HEK293T (cell line): Measurements from ENCODE around the gene ALK.

Source experiments
- SUZ12 ChIP-seq: fragments of 450-650 bp; IDR thresholded peaks from 2 replicates; pipeline ENCODE4 v1.6.1; 2016; ENCODE audit warnings: mild to moderate bottlenecking
- TARDBP ChIP-seq: fragments of 450-650 bp; IDR thresholded peaks from 2 replicates; pipeline ENCODE4 v1.6.1; 2016

GRCh38 chr2:29502460-29502911 lies 418.9 kb downstream of the ALK start:
- TF ChIP-seq TARDBP, result no peak
- no peak for TF ChIP-seq SUZ12
